ENCODE results near the gene ADAMTS9. TPM values are rescaled to one million over a fixed set of nuclear protein-coding genes. Genes with fewer than 3 reads are reported as not detected.
A peak's percentile ranks its signal among the peaks of the same experiment; 100 is the strongest.

The ADAMTS9 gene
- total and polyA plus RNA-seq, 9 of the 15 experiments (the other 6 are each of a cell fraction or from before 2014, with no cell fraction given), result 0.05 to 0.32 (median 0.13) TPM; not detected in 2

- intact Hi-C loops (cut with micrococcal nuclease), result no loop called here
- Histone ChIP-seq H3K9me1 (ENCODE audit: control insufficient read depth, insufficient read depth, low read length) (no peaks in the 10 kb centered on the region), H3K27ac (ENCODE audit: extremely low read depth, low read depth, low read length) (no peak overlapping the region), H3K4me1 (replicated peaks in 1 of 2; ENCODE audit: control insufficient read depth in 2 of 2, insufficient read depth in 2 of 2, low read length in 2 of 2) (no peaks in the 10 kb centered on the region), H3K27me3 (ENCODE audit: control insufficient read depth in 2 of 2, insufficient read depth in 2 of 2, low read length in 2 of 2) (no peaks in the 10 kb centered on the region; a peak in 1 of 5 replicates), H2AFZ (ENCODE audit: low read depth, low read length) (no peak overlapping the region), H3K4me2 (ENCODE audit: insufficient read depth, low read length) (no peak overlapping the region), H3K36me3 (ENCODE audit: control insufficient read depth, insufficient read depth, low read length) (no peaks in the 10 kb centered on the region), H3K4me3 (no peak overlapping the region), H3K79me2 (ENCODE audit: control insufficient read depth, insufficient read depth, low read length) (no peaks in the 10 kb centered on the region), H3K9me3 (replicated peaks; ENCODE audit: control insufficient read depth, insufficient read depth, low read depth, low read length) (no peaks in the 10 kb centered on the region), H3K9ac (ENCODE audit: insufficient read depth in 1 of 2, low read depth in 2 of 2, low read length in 2 of 2) (no peak overlapping the region), H4K20me1 (replicated peaks; ENCODE audit: control insufficient read depth, insufficient read depth, low read length) (no peaks in the 10 kb centered on the region)
- DNase-seq (ENCODE audit: extremely low read depth in 1 of 4, low spot score in 3 of 4) (no peak), FAIRE-seq (no peak), ATAC-seq (no peak)
- 0% methylated on average over 3 of the region's 4 CpGs for WGBS (ENCODE audit: insufficient coverage, low coverage, missing lambda C conversion rate)
- TF ChIP-seq MXD1 (CRISPR knock-in tag; IDR thresholded peaks at IDR 0.05; ENCODE audit: borderline replicate concordance, poor library complexity, severe bottlenecking) (no peak), ZC3H4 (CRISPR knock-in tag; IDR thresholded peaks at IDR 0.05; ENCODE audit: borderline replicate concordance) (no peak), ZBTB11 (CRISPR knock-in tag; IDR thresholded peaks at IDR 0.05) (peak in 1 of 3 experiments; percentile 71; a peak in 1 of 6 replicates)
- in situ Hi-C loops (cut with MboI), result no loop called here
- ChIA-PET POLR2A (no interaction called here), CTCF (ENCODE audit: low intra/inter-chr PET ratio) (no interaction called here)
- BruUV-seq (replicated peaks), result no TSS peak
These were observed 31.3 kb downstream of the ADAMTS9 start for GRCh38 chr3:64656544-64656943.

Data from K562 (cell line).